Bronchial smooth muscle cell (primary cell): ENCODE results near the gene SNRNP25. TPM values are rescaled to one million over a fixed set of nuclear protein-coding genes. Genes with fewer than 3 reads are reported as not detected.

Experiments
- total RNA-seq: library from RNA; depleted of rRNA; stranded (reverse); fragments of >200 nt; gene quantifications from 2 replicates; pipeline ENCODE4 v1.2.1, GENCODE V29; 2014

Gene SNRNP25
- total RNA-seq, result 38.6 and 42.2 TPM in 2 replicates

DNA sequence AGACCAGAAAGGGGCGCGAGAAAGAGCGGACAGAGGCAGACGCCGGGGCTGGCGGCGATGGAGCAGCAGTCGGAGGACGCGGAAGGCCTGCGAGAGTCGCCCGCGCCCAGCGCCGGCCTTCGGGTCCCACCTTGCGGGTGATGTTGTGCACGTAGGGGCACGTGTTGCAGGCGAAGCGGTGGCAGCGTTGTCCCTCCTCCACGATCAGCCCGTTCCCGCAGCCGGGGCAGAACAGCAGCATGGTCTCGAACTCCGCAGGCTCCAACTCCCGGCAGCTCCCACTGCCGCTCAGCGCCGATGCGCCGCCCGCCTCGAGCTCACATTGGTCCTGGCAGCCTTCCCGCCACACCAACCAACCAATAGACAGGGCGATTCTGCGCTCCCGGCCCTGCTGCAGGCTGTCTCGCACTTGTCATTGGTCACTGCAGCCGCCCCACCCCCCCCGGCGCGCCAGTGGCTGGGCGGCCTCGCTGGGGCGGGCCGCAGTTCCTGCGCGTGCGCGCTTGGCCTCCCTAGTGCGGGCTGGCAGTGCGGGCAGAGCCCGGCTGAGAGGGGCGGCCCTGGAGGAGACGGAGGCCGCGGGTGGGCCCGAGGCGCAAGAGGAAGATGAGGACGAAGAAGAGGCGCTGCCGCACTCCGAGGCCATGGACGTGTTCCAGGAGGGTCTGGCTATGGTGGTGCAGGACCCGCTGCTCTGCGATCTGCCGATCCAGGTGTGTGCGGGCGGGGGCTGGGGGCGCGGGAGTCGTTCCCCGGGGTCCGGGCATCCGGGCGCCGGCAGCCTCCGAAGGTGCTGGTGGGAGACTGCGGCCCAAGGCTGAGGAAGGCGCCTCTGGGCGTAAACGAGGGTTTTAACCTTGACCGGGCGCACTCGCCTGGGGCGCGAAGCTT is at the start of gene SNRNP25, which contains the start of gene POLR3K:
Gene SNRNP25 (plus strand): TSS at position 483 of the 891 bp plus-strand sequence. CDS start 189 bp downstream, at position 672.
Gene POLR3K (minus strand): TSS at position 263 of the 891 bp plus-strand sequence. CDS start 22 bp downstream, at position 241.

DNA sequence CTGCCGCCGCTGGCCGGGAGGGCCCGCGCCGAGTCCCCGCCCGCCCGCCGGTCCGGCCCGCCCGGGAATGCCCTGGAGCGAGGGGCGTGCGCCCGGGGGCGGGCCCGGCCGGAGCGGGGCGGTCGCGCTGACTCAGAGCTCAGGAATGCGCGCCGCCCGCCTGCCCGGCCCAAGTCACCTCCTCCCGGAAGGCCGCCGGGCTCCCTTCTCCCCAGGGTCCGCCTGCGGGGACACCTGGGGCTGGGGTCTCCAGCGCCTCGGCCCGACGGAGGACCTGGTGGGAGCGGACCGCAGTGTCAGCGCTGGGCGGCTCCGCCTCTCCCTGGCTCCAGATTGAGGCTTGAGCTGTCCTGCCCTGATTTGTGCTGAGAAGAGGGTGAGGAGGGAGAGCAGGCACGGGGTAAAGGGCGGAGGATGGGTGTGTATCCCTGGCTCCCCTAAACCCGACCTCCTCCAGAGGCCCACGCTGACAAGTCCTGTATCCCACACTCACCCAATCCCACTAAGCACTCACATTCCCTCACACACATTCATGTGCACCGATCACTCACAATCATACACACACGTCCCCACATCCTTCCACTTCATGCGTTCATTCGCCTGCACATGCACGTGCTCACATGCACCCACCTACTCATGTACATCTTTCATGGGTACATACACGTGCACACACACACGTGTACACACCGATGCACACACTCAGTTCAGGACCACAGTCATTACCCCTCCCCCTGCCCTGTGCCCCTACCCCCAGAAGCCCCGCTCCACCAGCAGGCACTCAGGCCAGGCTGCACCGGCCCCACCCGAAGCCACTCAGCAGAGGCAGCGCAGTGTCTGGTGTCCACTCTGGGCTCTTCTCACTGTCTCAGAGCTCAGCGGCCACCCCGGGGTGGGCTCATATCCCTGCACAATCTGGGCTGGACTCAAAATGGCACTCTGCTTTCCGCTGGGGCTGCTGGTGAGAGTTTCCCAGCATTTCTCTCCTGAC is 19.2 kb downstream of the SNRNP25 start, which contains the start of gene RHBDF1:
Gene RHBDF1 (minus strand): TSS at position 71 of the 988 bp plus-strand sequence. CDS start 7,616 bp downstream, outside the sequence.

DNA sequence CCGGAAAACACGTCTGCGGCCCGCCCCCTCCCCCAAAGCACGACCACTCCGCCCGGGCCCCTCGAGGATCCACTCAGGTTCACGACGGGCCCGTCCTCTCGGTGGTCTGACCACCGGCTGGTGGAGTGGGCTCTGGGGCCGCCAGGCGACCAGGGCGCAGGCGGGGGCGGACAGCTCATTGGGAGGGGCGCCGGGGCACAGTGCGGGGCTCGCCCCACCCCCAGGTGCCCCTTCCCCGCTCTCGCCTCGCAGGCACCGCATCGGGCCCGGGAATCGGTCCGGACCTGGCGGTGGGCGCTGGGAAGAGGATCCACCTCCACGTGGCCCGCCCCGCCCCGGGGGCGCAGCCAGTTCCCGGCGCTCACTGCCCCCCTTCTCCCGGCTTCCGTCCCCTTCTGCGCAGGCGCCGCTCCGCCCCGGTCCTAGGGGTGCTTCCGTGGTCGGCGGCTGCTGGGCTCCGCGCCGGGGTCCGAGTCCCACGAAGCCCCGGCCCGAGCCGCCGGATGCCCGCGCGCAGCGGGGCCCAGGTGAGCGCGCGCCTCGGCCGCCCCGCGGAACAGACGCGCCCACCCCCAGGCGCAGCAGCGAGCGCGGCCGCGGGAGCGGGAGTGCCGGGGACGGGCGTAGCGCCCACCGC is 24.3 kb downstream of the SNRNP25 start, which contains the start of gene MPG:
Gene MPG (plus strand): TSS at position 419 of the 637 bp plus-strand sequence. CDS start 85 bp downstream, at position 504.

Other genes with a start within 250 kb of the SNRNP25 start
- 2.7 TPM in 2 replicates for gene POLR3K, start 220 bp upstream of the SNRNP25 start, total RNA-seq
- 32.3 and 46.5 TPM in 2 replicates for gene RHBDF1, start 18.8 kb downstream of the SNRNP25 start, total RNA-seq
- 125 and 225 TPM in 2 replicates for gene MPG, start 24.4 kb downstream of the SNRNP25 start, total RNA-seq
- 6.5 and 11.0 TPM in 2 replicates for gene NPRL3, start 84.8 kb downstream of the SNRNP25 start, total RNA-seq
- not detected in 2 replicates for gene HBZ, start 98.8 kb downstream of the SNRNP25 start, total RNA-seq
- gene HBM, start 112.2 kb downstream of the SNRNP25 start, total RNA-seq, result not detected in 2 replicates
- gene HBA2, start 119.0 kb downstream of the SNRNP25 start, total RNA-seq, result not detected in 2 replicates
- not detected in 2 replicates for gene HBA1, start 122.9 kb downstream of the SNRNP25 start, total RNA-seq
- not detected in 2 replicates for gene HBQ1, start 126.6 kb downstream of the SNRNP25 start, total RNA-seq
- 23.3 and 28.8 TPM in 2 replicates for gene LUC7L, start 175.6 kb downstream of the SNRNP25 start, total RNA-seq
- 31.5 and 39.1 TPM in 2 replicates for gene FAM234A, start 181.0 kb downstream of the SNRNP25 start, total RNA-seq
- 1.4 and 7.2 TPM in 2 replicates for gene RGS11, start 222.1 kb downstream of the SNRNP25 start, total RNA-seq
- 0.77 and 0.79 TPM in 2 replicates for gene ARHGDIG, start 226.8 kb downstream of the SNRNP25 start, total RNA-seq
- gene PDIA2, start 229.3 kb downstream of the SNRNP25 start, total RNA-seq, result under 0.01 and 0.17 TPM in 2 replicates